Ramos (cell line): Measurements from ENCODE around the gene GLIS1.

Experiments
- in situ Hi-C: fragments of 300-500 bp; cut with MboI; formaldehyde crosslinking; loops from one replicate; pipeline ENCODE4 v1.14.3; 2022; ENCODE audit warnings: low sequenced_read_pairs; ENCODE audit not compliant: unreplicated experiment

The GLIS1 gene

DNA sequence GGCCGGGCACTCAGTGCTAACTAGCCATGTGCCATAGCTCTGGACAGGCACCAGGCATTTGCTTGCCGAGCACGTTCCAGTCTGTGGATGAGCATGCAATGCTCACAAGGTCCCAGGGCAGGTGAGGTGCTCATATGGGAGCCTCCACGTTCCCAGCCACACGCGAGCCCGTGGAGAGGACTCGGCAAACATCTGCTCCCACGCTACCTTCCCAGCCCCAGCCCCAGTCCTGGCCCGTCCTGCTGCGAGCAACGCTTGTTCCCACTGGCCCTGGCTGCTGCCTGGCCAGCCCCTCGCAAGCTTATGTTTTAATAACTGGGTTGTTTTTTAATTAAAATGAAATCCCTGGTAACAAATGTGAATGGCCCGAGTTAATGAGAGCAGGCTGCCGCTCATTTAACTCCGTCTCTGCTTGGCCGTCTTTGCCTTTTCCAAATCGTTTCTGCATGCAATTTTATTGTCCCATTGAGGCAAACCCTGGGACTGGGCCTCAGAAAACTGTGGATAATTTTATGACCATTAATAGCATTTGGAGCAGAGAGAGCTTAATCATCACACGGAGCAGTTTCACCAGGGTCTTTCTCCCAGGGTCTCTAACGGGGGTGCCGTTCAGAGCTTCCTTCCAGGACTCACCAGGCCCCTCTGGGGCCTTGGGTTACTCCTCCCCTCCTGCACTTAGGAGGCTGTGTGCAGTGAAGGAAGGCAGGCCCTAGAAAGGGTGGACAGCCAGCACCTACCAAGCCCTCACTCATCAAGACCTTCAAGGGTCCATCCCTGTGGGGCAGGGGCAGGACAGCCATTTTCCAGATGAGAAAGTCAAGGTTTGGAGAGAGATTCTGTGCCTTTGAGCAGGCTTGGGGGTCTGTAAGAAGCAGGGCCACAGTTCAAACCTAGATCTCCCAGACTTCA, 136.8 kb downstream of the GLIS1 start:
- in situ Hi-C loops: no loop called here

DNA sequence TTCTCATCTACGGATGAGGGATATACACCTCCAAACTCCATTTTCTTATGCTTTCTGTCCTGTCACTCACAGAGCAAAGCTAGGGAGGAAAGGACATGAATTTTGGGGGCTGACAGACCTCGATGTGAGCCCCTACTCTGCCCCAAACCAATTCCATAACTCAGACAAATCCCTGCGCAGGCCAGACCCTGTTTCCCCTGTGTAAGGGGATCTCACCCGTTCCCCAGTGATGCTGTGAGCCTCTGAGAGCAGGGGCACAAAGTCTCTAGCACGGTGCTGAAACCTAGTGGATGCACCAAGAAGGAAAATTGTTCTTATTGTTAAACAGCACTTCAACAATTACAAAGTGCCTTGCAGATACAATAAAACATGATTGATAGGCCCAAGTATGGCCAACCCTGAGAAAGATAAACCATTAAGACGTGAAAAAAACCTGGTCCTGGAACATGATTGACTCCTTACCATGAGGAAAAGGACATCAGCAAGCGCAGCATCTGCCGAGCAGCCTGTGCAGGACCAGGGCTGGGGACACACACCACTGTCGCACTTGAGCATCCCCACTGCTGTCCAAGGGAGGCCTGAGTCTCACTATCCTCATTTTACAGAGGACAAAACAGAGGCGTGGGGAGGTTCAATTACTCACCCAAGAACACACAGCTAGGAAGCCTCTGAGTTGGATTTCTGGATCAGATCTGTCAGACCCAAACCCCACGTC, 137.8 kb downstream of the GLIS1 start:
- in situ Hi-C loops: no loop called here

DNA sequence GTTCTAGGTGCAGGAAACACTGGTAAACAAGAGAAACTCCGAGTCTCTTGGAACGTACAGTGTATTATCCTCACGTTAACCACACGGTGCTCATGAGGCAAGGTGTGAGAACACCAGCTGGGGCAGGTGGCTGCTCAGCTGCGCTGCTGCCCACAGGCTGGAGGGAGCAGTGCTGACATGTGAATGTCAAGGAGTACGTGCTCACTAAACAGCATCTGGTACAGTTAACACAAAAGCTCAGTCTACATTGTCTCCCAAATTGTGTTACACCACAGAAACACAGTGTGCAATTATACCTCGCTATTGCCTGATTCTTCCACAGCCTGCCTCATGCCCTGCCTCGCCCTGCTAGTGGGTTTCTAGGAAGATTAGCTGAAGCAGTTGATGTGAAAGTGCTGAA, 138.4 kb downstream of the GLIS1 start:
- in situ Hi-C loops: no loop called here

DNA sequence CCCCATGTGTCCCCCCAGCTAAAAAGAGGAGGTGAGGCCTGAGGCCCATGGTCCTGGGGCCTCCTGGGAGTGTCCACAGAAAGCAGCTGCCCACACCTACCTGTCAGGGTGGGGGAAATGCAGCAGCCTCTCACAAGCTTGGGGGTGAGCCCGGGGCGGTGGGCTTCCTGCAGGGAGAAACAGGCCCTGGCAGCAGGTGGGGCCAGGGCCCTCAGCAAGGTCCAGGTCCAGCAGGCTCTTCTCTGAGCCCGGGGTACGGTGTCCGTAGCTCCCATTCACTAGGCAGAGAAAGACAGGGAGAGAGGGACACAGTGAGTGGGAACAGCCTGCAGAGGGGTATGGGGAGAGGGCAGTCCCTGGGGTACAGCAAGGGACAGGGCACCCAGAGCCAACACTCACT, 139.0 kb downstream of the GLIS1 start:
- in situ Hi-C loops: no loop called here

DNA sequence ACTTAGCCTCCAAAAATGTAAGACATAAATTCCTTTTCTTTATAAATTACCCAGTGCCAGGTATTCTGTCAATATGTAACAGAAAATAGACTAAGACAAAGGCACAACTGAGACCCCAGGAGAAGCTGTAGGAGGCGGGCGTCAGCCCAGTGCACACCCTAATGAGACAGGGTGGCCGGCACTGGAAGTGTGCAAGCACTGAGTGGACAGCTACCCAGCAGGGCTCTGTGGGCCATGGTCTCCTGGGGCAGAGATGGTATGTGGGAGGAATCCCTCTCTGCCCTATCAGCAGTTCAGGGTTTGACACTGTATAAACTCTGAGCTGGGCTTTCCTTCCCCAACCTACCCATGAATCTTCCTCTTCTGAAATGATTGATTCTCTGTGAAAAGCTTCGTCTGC, 139.5 kb downstream of the GLIS1 start:
- in situ Hi-C loops: no loop called here

DNA sequence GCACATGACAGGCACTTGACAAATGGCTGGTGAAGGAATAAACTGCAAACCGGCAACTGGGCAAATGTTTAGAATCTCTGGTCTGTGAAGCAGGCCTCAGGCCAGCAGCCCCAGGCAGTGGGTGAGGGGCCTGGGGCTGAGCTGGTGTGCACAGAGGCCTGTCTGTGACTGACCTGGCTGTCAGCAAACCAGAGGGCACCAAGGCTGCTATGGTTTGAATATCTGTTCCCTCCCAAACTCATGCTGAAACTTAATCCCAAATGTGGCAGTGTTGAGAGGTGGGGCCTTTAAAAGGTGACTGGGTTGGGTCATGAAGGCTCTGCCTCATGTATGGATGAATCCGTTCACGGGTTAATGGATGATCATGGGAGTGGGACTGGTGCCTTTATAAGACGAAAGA, 140.0 kb downstream of the GLIS1 start:
- in situ Hi-C loops: no loop called here

DNA sequence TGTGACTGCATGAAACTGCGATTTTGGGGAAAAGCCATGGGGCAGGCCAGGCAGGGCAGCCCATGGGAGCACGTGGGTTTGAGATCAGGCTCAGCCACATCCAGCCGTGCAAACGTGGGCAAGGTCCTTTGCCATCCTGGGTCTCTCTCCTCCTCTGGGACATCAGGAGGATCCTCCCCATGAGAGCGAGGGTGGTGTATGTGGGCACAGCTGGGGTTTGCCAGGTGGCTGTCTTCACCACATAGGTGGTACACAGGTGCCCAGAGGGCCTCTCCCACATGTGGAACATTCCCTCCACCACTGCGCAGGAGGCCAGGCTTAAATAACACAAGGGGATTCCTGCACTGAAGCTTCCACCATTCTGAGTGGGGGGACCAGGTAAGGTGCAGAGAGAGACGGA, 143.1 kb downstream of the GLIS1 start:
- in situ Hi-C loops: no loop called here

DNA sequence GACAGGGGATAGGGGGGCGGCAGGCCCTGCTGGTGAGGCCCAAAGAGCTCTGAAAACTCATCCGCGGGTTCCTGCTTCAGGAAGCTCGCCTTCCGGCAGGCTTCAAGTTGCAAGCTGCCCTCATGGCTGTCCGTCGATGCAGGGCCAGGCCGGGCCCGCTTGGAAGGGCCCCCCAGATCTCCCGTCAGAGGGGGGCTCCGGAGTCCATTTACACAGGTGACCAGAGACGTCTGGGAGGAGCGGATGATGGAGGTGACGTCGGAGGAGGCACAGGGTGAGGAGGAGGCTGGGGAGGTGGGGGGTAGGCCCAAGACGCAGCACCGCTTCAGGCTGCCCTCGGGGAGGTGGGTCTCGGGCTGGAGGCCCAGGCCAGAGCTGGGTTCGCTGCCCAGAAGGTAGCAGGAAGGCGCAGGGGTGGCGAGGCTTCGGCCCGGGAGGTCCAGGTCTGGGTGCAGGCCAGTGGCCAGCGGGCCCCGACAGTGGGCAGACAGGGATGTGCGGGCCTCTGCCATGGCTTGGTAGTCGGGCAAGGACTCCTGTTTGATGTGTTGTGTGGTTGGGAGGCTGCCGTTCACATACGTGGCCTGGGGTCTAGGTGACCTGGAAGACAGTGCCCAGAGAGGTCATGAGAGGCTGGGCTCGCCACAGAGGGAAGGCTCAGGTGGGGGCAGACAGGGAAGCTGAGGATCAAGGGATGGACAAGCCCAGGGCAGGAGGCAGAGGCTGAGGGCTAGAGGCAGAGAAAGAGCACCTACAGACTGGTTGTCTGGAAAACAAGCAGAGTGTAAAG, 144.4 kb downstream of the GLIS1 start:
- in situ Hi-C loops: no loop called here

- in situ Hi-C loops: no loop called here
Measured at GRCh38 chr1:53593758-53594380, 145.1 kb downstream of the GLIS1 start.

- in situ Hi-C loops: no loop called here
Measured at GRCh38 chr1:53592985-53593757, 145.8 kb downstream of the GLIS1 start.

- in situ Hi-C loops: no loop called here
Measured at GRCh38 chr1:53592521-53592982, 146.4 kb downstream of the GLIS1 start.

DNA sequence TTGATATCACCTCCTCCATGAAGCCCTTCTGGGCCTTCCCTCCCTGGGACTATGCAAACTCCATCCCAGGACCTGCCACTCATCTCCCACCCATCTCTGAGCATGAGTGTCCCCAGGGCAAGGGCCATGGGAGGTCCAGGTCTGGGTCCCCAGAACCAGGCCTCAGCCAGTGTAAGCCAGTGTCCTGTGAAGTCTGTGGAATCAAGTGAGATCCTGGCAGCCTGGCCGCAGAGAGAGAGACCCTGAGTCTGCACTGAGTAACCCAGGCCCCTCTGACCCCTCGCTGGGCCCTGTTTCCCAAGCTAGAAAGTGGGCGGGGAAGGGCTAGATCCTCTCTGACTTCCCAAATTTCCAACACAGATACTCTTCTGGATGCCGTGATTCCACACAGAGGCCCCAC, 147.0 kb downstream of the GLIS1 start:
- in situ Hi-C loops: no loop called here

GRCh38 chr1:53590531-53591515, 148.1 kb downstream of the GLIS1 start:
- in situ Hi-C loops: no loop called here

GRCh38 chr1:53590104-53590503, 148.9 kb downstream of the GLIS1 start:
- in situ Hi-C loops: no loop called here

DNA sequence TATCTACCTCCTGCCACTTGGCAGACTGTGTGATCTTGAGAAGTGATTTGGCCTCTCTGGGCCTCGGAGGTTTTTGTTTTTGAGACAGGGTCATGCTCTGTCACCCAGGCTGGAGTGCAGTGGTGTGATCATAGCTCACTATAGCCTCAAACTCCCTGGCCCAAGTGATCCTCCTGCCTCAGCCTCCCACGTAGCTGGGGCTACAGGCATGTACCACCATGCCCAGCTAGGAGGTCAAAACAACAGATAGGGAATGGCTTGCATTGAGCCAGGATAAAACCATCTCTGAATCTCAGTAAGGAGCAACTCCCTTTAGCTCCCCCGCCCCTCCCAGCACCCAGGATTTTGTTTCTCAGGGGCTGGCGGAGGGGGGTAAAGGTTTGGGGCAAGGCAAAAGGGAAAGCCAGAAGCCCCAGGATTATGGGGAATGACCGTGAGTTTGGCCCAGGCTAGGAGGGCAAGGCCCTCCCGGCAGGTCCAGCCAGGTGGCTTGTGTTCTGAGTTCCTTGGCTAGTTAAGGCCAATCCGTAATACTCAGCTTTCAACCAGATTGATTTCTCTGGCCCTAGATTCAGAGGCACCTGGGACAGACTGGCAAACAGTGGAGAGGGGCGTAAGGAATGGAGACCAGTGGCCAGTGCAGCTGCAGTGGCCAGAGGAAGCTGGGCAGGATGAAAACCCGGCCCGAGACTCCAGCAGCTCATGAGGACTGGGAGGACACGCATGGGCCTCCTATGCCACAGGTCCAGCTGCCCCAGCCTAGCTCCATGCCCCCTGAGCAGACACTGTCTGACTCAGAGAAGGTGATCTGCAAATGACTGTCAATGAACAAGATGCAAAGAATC, 149.7 kb downstream of the GLIS1 start:
- in situ Hi-C loops: no loop called here

DNA sequence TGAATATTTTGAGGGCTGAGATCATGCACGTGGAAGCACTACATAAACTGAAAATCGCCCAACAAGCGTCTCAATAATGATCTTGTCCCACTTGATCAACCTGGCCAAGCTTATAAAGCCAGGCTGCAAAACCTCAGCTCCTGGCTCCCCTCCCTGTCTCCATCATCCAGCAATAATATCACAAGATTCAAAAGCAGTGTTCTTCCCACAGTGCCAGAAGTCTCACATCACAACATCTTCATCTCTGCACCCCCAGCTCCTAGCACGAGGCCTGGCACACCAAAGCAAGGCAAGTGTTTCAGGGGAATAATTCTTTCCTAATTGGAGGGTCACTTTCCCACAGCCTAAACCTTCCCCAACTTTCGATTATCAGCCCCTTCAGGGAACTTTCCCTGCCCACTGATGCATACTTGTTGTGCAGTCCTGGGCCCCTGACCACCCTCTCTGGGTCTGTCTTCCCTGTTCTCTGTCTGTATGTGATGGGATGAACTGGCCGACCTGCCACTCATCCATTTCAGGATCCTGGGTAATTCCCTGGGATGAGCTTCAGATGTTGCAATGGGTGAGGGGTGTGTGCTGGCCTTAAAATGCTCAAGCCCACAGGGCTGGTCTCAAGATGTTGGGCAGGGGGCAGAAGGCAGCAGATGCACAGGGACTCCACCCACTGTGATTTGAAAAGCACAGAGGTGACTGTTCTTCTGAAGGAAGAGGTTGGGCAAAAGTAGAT, 150.7 kb downstream of the GLIS1 start:
- in situ Hi-C loops: no loop called here
